Endothelial cell of umbilical vein (primary cell): ENCODE results near the gene GNAZ.

ENCODE experiments used
- EZH2 ChIP-seq: IDR thresholded peaks from 2 replicates; pipeline ENCODE4 v1.6.1; 2012; ENCODE audit warnings: borderline replicate concordance, low read depth, mild to moderate bottlenecking, moderate library complexity, low read length, inconsistent platforms; ENCODE audit not compliant: severe bottlenecking
- FOS ChIP-seq: IDR thresholded peaks from 2 replicates; pipeline ENCODE4 v1.6.1; 2011; ENCODE audit warnings: mild to moderate bottlenecking, low read length, moderate library complexity, borderline replicate concordance; ENCODE audit not compliant: insufficient read depth
- JUN ChIP-seq: IDR thresholded peaks from 2 replicates; pipeline ENCODE4 v1.6.1; 2011; ENCODE audit warnings: borderline replicate concordance, low read depth; ENCODE audit not compliant: insufficient read length, insufficient read depth
- POLR2A ChIP-seq: IDR thresholded peaks from 2 replicates; pipeline ENCODE4 v1.6.1; 2012; ENCODE audit warnings: low read depth, mild to moderate bottlenecking, control low read depth, low read length
- POLR2AphosphoS5 ChIP-seq: IDR thresholded peaks from 2 replicates; pipeline ENCODE4 v1.6.1; 2012; ENCODE audit warnings: low read depth, mild to moderate bottlenecking, control low read depth, low read length, moderate library complexity; ENCODE audit not compliant: insufficient read depth
- TF ChIP-seq, protein P1 (sequence below), 2 donors: IDR thresholded peaks; 1 replicate in 1 of 2; 2 replicates in 1 of 2; pipeline ENCODE4 v1.5.1; 2011; ENCODE audit warnings: low read length in 2 of 2, mild to moderate bottlenecking in 2 of 2, moderate library complexity in 2 of 2, control low read depth in 1 of 2, inconsistent platforms in 1 of 2, low read depth in 1 of 2; ENCODE audit not compliant: insufficient read depth in 1 of 2; ENCODE audit errors: extremely low read depth in 1 of 2
- TF ChIP-seq, protein P2 (sequence below): IDR thresholded peaks from 2 replicates; pipeline ENCODE4 v1.6.1; 2011; ENCODE audit not compliant: insufficient read depth, insufficient read length

DNA sequence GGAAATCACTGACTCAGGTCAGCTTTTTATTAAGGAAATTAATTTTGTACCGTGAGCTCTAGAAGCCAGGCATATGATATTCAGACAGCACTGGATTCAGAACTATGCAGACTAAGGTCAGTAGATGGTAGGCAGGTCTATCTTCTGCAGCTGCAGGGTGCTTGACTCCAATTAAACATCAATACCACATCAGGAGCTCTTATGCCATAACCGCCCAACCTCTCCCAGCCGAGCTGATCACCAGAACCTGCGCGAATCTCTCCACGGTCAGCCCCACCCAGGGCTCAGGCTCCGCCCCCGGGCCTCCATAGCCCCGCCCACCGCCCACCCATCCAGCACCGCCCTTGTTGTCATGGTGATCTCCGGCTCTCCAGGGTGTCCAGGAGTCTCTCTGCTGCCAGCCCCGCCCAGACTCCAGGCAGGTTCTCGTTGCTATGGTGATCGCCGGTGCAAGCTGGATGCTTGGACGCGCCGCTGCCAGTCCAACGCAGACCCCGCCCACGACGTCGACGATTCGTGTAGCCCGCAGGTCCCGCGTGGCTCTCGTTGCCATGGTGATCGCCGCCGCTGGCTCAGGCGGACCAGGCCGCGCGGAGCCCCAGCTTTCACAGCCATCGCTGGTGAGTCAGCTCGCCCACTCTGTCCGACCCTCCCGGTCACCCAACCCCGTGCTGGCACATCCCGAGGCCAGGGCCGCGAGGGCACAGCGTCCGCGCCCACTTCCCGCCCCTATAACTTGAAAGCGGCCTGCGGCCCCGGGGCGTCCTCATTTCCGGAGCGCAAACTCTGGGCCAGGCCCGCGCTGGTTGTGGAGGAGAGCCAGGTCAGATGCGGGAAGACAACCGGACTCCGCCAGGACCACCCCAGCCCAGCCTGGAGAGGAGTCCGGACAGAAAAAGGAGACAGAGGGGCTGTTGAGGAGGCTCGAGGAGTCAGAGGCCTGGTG is 74.9 kb downstream of the GNAZ start, which contains the start of gene RAB36:
- TF ChIP-seq POLR2AphosphoS5 = peak; percentile 22
- TF ChIP-seq, protein P1, sequence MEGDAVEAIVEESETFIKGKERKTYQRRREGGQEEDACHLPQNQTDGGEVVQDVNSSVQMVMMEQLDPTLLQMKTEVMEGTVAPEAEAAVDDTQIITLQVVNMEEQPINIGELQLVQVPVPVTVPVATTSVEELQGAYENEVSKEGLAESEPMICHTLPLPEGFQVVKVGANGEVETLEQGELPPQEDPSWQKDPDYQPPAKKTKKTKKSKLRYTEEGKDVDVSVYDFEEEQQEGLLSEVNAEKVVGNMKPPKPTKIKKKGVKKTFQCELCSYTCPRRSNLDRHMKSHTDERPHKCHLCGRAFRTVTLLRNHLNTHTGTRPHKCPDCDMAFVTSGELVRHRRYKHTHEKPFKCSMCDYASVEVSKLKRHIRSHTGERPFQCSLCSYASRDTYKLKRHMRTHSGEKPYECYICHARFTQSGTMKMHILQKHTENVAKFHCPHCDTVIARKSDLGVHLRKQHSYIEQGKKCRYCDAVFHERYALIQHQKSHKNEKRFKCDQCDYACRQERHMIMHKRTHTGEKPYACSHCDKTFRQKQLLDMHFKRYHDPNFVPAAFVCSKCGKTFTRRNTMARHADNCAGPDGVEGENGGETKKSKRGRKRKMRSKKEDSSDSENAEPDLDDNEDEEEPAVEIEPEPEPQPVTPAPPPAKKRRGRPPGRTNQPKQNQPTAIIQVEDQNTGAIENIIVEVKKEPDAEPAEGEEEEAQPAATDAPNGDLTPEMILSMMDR (IDR thresholded peaks at IDR 0.05; ENCODE audit: extremely low read depth in 1 of 2, insufficient read depth in 1 of 2, low read depth in 1 of 2, low read length in 2 of 2) = no peak
- no peak for TF ChIP-seq POLR2A
- TF ChIP-seq EZH2 = no peak
- no peak for TF ChIP-seq FOS
- TF ChIP-seq, protein P2, sequence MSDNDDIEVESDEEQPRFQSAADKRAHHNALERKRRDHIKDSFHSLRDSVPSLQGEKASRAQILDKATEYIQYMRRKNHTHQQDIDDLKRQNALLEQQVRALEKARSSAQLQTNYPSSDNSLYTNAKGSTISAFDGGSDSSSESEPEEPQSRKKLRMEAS = peak; percentile 58
- TF ChIP-seq JUN = no peak
